Medulla oblongata (tissue), 1 donor: ENCODE data around the gene NTSR1.

Source experiments
- DNase-seq: peaks from one replicate; pipeline ENCODE4 v3.0.0-alpha.2; 2015; ENCODE audit errors: extremely low spot score

Gene NTSR1

DNA sequence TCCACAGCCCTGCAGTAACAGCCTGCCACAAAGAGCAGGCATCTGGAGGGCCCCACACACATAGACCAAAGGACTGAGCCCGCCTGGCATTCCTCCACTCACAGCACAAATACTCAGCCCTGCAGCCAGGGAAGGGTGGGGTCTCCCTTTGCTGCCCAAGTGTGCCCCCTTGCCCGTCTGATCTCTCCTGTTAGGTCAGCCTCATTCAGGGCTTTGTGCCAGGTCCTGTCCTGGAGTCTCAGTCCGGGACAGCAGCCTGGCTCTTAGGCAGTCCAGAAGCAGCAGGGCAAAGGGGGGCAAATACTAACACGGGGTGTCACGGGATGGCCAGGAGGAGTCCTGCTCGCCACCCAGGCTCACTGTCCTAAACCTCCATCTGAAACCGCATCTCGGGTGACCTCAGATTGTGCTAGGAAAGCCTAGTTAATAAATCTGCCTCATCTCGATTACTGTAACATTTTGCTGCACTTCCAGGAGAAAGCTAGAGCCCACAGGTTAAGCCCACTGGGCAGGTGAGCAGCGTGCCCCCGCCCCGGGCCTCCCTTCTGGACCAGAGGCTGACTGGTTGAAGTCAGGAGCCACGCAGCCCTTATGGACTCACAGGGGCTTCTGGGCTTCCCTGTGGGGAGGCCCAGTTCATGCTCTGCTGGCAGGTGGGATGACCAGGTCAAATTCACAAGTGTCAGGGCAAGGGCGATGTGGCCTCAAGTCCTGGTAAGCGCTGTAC is 92.8 kb downstream of the NTSR1 start:
- DNase-seq: no peak

- DNase-seq: peak; percentile 29
Observed at GRCh38 chr20:62802026-62802712, 93.5 kb downstream of the NTSR1 start.

GRCh38 chr20:62804021-62804626 is 95.5 kb downstream of the NTSR1 start:
- peak; percentile 20 for DNase-seq

- peak; percentile 51 for DNase-seq
Observed at GRCh38 chr20:62804627-62805154, 96.1 kb downstream of the NTSR1 start, which contains the start of gene OGFR. Gene OGFR (plus strand): TSS chr20:62804835. CDS start chr20:62804860, 25 bp downstream.

DNA sequence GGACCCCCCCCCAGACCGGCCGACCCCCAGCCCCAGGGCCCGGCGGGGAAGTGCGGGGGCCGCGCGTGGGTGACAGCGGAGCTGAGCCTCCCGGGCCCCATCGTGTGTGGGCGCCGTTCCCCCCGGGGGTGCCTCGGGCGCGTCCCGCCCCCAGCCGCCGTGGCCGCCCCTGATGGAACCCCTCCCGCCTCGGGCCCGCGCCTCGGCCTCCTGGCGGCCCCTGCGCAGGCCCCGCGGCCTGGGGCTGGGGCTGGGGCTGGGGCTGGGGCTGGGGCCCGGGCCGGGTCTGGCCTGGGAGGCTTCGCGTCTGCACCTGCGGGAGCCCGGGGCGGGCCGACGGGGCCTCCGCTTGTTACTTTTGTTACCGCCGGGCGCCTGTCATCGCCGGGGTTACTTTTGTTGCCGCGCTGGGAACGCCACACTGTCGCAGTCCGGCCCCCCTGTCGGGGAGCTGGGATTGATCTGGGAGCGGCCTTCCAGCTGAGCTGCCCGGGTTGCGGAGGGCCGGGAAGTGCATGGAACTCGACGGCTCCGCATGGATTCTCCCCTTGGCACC is 96.6 kb downstream of the NTSR1 start:
- DNase-seq: no peak

- DNase-seq: peak; percentile 32
Observed at GRCh38 chr20:62805711-62806382, 97.2 kb downstream of the NTSR1 start.

GRCh38 chr20:62806383-62807050 is 97.9 kb downstream of the NTSR1 start:
- DNase-seq: no peak

- no peak for DNase-seq
Observed at GRCh38 chr20:62807444-62808210, 99.0 kb downstream of the NTSR1 start.

- DNase-seq: no peak
Observed at GRCh38 chr20:62808211-62808865, 99.7 kb downstream of the NTSR1 start.

- DNase-seq: no peak
Observed at GRCh38 chr20:62809530-62810428, 101.1 kb downstream of the NTSR1 start.

GRCh38 chr20:62811320-62811719 is 102.7 kb downstream of the NTSR1 start:
- no peak for DNase-seq

- no peak for DNase-seq
Observed at GRCh38 chr20:62811720-62812119, 103.1 kb downstream of the NTSR1 start.
